ENCODE measurements around the gene GABARAP.

GABARAP gene

GRCh38 chr17:7228920-7229319 is 13.3 kb downstream of the GABARAP start:
- Histone ChIP-seq H3K4me1 (ENCODE audit: control insufficient read depth in 1 of 2, insufficient read depth in 1 of 2, low read depth in 1 of 2, low read length in 1 of 2) (peaks cover 9 to 10% of the 10 kb centered on the region in 2 experiments), H3K4me3 (ENCODE audit: low read depth in 1 of 2, low read length in 1 of 2) (no peak overlapping the region), H3K27me3 (no peaks in the 10 kb centered on the region), H3K9me3 (no peaks in the 10 kb centered on the region), H3K36me3 (peaks cover 47% of the 10 kb centered on the region), H3K27ac (no peak overlapping the region)
- TF ChIP-seq, protein P1, sequence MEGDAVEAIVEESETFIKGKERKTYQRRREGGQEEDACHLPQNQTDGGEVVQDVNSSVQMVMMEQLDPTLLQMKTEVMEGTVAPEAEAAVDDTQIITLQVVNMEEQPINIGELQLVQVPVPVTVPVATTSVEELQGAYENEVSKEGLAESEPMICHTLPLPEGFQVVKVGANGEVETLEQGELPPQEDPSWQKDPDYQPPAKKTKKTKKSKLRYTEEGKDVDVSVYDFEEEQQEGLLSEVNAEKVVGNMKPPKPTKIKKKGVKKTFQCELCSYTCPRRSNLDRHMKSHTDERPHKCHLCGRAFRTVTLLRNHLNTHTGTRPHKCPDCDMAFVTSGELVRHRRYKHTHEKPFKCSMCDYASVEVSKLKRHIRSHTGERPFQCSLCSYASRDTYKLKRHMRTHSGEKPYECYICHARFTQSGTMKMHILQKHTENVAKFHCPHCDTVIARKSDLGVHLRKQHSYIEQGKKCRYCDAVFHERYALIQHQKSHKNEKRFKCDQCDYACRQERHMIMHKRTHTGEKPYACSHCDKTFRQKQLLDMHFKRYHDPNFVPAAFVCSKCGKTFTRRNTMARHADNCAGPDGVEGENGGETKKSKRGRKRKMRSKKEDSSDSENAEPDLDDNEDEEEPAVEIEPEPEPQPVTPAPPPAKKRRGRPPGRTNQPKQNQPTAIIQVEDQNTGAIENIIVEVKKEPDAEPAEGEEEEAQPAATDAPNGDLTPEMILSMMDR (IDR thresholded peaks at IDR 0.05) = no peak

DNA sequence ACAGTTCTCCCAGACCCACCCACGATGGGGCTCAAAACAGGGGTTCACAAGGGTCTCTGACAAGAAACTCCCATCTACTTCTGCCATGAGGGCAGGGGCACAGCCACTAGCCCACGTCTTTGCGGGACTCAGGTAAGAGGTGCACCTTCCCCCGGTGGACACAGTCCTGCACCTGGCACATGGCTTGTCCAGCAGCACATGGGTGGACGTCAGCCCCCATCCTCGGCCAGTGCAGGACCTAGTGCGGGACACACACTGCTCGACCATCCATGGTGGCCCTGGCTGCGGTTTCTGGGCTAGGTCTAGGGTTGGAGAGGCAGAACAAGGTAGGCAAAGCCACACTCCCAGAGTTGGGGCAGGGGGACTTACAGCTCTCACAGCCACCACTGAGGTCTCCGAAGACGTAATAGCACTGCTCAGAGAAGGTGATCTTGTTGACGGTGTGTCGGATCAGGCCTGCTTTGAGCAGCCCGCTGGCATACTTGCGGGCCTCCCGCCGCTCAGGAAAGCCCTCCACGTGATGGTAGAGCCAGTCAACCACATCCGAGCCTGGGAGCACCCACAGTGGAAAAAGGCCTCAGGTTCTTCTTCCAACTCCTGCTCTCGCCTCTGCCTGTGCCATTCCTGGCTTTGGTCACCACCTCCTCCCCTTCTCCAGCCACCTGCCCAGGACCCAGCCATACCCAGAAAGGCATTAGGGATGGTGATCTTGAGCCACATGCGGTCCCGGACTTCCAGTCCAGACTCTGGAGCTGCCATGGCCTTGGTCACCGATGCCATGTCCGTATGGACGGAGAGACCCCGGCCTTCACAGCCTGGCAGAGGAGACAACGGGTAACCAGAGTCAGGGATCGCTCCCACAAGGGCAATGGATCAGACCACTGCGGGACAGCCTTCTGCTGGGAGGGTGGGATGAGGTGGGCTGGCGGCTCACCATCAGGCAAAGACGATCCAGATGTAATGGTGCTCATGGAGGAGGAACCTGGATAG is 15.2 kb downstream of the GABARAP start:
- no peak overlapping the region for H3K4me3 ChIP-seq (ENCODE audit: low read depth in 1 of 2, low read length in 1 of 2)
- TF ChIP-seq, protein P1 (IDR thresholded peaks at IDR 0.05) = no peak
- H3K4me1 ChIP-seq (ENCODE audit: control insufficient read depth in 1 of 2, insufficient read depth in 1 of 2, low read depth in 1 of 2, low read length in 1 of 2) = no peaks in the 10 kb centered on the region
- H3K9me3 ChIP-seq = no peaks in the 10 kb centered on the region
- no peaks in the 10 kb centered on the region for H3K27me3 ChIP-seq
- peaks cover 66% of the 10 kb centered on the region for H3K36me3 ChIP-seq
- no peak overlapping the region for H3K27ac ChIP-seq

DNA sequence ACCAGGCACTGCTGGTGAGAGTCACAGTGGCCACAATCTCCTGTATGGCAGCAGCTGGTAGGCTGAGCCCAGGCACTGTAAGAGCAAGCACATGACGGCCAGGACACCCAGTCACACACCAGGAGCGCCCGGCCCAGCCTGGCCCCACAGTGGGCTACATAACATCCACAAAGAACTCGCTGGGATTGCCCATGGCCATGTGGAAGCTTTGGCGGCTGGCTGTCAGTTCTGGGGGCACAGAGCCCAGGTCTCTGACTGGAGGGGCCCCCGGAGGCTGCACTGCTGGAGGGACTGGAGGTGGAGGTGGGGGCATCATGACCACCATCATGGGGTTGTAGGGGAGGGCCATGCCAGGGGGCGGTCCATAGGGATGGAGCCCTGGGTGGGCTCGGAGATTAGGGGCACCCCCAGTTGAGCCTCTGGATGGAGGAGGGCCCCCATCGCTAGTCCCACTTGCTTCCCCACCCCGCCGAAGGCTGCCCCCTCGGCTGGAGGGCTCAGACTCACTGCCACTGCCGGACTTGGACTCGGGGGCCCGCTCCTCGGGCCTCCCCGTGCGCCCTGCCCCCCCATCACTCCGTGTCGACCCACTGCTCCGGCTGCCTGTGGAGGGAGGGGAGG is 16.4 kb downstream of the GABARAP start:
- Histone ChIP-seq H3K27ac (no peak overlapping the region), H3K9me3 (no peaks in the 10 kb centered on the region), H3K4me3 (ENCODE audit: low read depth in 1 of 2, low read length in 1 of 2) (no peak overlapping the region), H3K4me1 (ENCODE audit: control insufficient read depth in 1 of 2, insufficient read depth in 1 of 2, low read depth in 1 of 2, low read length in 1 of 2) (peaks cover 4 to 6% of the 10 kb centered on the region in 2 experiments), H3K27me3 (no peaks in the 10 kb centered on the region), H3K36me3 (peaks cover 69% of the 10 kb centered on the region)
- TF ChIP-seq, protein P1 (IDR thresholded peaks at IDR 0.05) = no peak

- Histone ChIP-seq H3K27ac (no peak overlapping the region), H3K27me3 (no peaks in the 10 kb centered on the region), H3K9me3 (no peaks in the 10 kb centered on the region), H3K36me3 (peaks cover 64% of the 10 kb centered on the region), H3K4me1 (ENCODE audit: control insufficient read depth in 1 of 2, insufficient read depth in 1 of 2, low read depth in 1 of 2, low read length in 1 of 2) (peaks cover 12 to 13% of the 10 kb centered on the region in 2 experiments), H3K4me3 (ENCODE audit: low read depth in 1 of 2, low read length in 1 of 2) (no peak overlapping the region)
- TF ChIP-seq, protein P1 (IDR thresholded peaks at IDR 0.05) = no peak
These were observed 17.6 kb downstream of the GABARAP start for GRCh38 chr17:7224661-7225111.

- peaks cover 59% of the 10 kb centered on the region for H3K36me3 ChIP-seq
- H3K4me1 ChIP-seq (ENCODE audit: control insufficient read depth in 1 of 2, insufficient read depth in 1 of 2, low read depth in 1 of 2, low read length in 1 of 2) = peaks cover 17 to 19% of the 10 kb centered on the region in 2 experiments
- no peak overlapping the region for H3K4me3 ChIP-seq (ENCODE audit: low read depth in 1 of 2, low read length in 1 of 2)
- H3K9me3 ChIP-seq = no peaks in the 10 kb centered on the region
- H3K27me3 ChIP-seq = no peaks in the 10 kb centered on the region
- TF ChIP-seq, protein P1 (IDR thresholded peaks at IDR 0.05) = no peak
- H3K27ac ChIP-seq = no peak overlapping the region
These were observed 18.1 kb downstream of the GABARAP start for GRCh38 chr17:7224110-7224509.

Measured in neutrophil (primary cell).